DMS114 treated with DMSO at 0.1 percent for 48 hours (cell line): ENCODE measurements around the gene NAA38.

ENCODE experiments used
- DNase-seq: peaks from one replicate; lab custom pipeline; 2025; ENCODE audit not compliant: unreplicated experiment; lab: John Stamatoyannopoulos, UW

Gene NAA38, protein sequence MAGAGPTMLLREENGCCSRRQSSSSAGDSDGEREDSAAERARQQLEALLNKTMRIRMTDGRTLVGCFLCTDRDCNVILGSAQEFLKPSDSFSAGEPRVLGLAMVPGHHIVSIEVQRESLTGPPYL

DNA sequence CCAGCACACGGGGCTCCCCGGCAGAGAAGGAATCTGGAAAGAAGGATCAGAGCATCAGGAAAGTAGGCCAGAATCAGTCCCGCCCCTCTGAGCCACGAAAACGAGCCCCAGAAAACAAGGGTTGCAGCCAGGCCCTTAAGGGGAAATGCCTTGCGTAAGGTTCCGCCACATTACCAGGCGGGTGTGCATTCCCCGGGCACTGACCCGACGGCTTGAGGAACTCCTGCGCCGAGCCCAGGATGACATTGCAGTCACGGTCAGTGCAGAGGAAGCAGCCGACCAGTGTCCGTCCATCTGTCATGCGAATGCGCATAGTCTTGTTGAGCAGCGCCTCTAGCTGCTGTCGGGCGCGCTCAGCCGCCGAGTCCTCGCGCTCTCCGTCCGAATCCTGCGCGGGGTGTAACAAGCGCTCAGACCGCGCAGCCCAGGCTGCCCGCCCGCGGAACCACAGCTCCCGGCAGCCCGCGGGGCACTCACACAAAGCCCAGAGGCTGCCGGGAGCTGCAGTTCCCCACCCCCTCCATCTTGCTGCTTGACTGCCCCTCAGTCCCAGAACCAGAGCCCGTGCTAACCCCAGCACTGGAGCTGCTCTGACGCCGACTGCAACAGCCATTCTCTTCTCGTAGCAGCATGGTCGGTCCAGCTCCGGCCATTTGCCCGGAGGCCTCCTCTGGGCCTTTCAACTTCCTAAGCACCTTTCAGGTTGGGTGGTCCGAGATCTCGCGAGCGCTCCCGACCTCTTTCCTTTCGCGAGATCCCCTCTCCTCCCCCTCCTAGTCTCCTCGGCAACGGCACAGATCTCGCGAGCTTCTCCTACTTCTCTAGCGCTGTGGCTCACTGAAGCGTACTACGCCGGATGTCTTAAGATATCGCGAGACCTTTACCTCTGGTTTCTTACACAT lies at the start of gene NAA38:
Gene NAA38, minus strand, starts transcription at position 749 of the 902 bp plus-strand sequence. Its CDS starts 96 bp downstream, at position 653.
- peak; percentile 99 for DNase-seq

DNA sequence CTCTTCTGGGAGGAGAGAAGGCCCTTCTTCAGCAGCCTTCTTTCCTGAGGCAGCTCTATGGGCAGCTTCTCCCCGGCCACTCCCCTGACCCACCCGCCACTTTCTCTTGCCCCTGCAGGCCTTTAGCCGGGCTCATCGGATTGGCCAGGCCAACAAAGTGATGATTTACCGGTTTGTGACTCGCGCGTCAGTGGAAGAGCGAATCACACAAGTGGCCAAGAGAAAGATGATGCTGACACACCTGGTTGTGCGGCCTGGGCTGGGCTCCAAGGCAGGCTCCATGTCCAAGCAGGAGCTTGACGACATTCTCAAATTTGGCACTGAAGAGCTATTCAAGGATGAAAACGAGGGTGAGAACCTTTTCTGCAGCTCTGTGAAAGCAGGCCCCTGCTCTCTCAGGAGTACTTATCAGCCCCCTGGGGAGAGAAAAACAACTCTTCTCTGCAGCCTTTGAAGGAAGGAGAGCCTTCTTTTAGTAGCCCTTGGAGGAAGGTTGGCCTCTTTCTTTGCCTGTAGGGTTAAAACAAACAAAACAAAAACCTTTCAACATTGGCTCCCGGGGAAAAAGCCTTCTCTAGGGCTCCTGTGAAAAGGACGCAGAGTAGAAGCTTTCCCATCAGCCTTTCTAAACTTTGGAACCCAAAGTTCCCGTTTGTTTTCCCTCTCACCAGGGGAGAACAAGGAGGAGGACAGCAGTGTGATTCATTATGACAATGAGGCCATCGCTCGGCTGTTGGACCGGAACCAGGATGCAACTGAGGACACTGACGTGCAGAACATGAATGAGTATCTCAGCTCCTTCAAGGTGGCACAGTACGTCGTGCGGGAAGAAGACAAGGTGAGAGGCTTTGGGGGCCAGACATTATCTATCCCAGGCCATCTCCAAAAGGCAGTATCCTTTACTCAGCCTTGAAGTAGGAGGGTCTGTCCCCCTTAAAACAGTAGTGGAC lies 46.1 kb upstream of the NAA38 start:
- DNase-seq = no peak

DNA sequence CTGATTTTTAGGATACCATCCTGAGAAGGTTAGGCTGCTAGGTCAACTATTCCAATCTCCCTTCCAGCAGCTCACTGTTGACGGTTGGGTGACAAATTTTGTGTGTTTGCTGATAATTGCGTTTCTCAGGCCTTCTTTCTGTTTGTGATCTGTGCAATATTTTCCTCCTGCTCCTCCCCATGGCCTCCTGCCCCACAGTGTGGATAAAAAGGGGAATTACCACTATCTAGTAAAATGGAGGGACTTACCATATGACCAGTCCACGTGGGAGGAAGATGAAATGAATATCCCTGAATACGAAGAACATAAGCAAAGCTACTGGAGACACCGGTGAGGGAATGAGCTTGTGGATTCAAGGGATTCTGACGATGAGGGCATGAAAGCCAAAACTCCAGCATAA lies 40.4 kb upstream of the NAA38 start:
- DNase-seq = no peak

DNA sequence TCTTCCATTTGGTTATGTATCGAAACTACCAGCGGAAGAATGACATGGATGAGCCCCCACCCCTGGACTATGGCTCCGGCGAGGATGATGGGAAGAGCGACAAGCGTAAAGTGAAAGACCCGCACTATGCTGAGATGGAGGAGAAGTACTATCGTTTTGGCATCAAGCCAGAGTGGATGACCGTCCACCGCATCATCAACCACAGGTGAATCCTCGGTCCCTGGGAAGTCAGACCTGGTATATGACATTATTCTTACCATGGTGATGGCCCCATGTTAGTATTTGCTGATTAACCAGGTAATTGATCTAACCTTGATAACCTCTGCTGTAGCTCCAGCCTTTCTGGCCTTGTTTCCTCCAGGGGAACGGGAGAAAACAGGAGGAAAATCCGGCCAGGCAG lies 39.7 kb upstream of the NAA38 start:
- DNase-seq = no peak

DNA sequence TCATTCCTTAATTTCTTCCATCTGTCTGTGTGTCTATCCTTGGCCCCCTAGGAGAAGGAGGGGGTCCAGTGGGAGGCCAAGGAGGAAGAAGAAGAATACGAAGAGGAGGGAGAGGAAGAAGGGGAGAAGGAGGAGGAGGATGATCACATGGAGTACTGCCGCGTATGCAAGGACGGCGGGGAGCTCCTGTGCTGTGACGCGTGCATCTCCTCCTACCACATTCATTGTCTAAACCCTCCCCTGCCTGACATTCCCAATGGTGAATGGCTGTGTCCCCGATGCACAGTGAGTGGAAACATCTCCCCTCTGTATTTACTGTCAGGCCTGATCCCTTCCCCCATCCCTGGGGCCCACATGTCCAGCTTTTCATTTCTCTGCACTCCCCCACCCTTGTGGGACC lies 37.5 kb upstream of the NAA38 start:
- no peak for DNase-seq

DNA sequence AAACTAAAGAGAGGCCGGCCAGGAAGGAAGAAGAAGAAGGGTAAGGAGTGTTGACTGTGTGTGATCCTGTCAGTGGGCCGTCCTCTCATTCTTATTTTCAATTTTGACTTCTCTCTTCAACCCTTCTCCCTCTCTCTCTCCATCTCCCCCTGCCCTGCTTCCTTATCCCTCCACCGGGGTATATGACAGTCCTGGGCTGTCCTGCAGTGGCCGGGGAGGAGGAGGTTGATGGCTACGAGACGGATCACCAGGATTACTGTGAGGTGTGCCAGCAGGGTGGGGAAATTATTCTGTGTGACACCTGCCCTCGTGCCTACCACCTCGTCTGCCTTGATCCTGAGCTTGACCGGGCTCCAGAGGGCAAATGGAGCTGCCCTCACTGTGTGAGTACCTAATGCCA lies 36.9 kb upstream of the NAA38 start:
- no peak for DNase-seq

DNA sequence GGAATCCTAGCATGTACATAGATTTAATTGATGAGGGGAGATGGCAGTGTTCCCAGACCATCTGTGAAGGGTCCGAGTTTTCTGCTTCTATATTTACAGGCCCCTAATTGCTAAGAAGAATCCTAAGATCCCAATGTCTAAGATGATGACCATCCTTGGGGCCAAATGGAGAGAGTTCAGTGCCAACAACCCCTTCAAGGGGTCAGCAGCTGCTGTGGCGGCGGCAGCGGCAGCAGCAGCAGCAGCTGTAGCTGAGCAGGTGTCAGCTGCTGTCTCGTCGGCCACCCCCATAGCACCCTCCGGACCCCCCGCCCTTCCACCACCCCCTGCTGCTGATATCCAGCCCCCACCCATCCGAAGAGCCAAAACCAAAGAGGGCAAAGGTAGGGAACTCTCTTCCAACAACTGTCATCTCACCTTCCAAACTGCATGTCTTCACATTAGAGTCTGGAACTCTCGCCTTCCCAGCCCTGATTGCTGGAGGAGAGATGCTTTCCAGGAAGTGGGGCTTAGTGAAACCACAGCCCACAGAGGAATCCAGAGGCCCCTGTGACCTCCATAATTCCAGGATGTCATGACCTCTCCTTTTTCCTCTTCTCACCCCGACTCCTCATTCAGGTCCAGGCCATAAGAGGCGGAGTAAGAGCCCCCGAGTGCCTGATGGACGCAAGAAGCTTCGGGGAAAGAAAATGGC lies 36.0 kb upstream of the NAA38 start:
- DNase-seq = no peak

DNA sequence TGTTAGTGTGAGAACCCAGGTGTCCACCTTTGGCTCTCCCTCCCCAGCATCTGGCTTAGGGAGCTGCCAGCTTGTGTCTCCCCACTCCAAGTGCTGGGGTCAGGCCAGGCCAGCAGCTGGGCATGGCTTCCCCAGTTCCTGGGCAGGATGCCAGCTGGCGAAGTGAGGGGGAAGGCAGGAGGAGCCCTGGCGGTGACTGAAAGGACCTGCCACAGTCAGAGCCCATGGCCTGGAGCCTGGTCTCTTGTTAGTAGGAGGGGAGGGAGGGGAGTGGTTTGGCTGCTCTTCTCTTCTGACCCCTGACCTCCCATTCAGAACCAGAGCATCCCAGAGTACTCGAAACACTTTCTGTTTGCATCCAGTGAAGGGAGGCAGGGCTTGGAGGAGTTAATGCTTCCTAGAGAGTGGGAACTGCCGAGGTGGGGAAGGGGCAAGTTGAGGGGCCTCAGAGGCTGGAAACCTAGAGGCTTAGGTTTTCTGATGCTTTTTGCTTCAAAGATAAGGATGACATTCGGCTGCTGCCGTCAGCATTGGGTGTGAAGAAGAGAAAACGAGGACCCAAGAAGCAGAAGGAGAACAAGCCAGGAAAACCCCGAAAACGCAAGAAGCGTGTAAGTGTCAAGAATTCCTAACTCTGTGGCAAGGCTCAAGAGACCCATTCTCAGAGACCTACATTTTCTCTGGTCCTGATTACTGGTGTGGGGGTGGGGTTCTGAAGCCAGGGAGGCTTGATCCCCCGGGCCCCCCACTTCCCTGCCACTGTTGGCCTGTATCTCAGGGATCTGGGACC lies 32.0 kb upstream of the NAA38 start:
- DNase-seq = no peak

DNA sequence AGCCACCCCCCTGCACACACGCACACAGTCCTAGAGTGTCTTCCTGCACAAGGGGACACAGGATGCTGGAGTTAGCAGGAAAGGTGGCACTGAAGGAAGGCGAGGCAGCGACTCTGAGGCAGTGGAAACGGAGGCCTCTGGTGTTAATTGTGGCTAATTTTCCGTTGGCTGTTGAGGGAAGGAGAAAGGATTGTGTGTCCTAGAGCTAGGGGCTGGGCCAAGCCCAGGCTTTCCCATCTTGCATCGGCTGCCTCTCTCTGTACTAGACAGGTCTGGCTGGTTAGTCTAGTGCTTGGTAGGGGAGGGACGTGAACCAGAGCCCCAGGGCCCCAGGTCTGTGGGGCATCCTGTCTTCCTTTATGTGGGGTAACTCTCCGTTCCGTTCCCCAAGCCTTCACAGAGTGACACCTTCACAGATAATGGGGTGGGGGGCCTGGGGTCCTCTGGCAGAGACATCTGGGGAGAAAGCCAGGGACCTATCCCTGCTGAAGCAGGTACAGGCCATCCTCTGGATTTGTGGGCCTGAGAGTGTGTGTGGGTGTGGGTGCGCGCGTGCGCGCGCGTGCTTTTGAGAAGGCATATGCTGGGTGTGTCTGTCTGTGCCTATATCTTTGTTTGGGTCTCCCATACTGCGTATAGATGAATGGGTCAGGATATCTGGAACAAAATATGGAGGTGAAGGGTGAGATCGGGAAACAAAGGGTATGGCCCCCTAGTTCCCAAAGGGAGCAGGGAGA lies 31.0 kb upstream of the NAA38 start, which contains the start of gene CHD3:
Gene CHD3, plus strand, starts transcription at position 606 of the 737 bp plus-strand sequence. CDS start 212 bp downstream, outside the sequence.
- no peak for DNase-seq

DNA sequence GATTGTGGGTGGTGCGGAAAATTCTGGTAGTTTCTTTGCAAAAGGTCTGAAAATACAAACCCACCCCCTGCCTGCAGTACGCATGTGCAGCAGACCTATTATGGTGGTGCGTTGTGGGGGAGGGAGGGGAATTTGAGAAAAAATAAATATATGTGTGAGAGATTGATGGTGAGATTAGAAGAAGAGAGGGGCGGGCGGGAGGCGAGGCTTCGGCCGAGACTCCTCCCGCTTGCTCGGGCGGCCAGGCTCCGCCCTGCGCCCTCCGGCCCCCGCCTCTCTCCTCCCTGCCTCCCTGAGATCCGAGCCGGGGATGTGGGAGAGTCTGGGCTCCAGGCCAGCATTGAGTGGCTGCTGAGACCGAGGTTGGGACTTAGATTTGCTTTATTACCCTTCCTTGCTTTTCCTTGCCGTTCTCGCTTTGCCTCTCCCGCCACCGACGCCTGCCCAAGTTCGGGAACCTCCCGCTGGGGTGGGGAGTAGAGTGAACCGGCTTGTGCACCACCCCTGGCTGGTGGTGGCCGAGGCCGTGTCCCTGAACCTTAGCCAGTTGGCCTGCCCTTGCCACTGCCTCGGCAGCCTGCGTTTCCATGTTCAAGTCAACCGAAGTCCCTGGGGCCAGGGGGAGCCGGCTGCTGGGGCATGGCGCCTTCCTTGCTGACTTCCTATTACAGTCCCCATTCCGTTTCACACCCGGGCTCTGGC lies 30.3 kb upstream of the NAA38 start:
- peak; percentile 91 for DNase-seq

DNA sequence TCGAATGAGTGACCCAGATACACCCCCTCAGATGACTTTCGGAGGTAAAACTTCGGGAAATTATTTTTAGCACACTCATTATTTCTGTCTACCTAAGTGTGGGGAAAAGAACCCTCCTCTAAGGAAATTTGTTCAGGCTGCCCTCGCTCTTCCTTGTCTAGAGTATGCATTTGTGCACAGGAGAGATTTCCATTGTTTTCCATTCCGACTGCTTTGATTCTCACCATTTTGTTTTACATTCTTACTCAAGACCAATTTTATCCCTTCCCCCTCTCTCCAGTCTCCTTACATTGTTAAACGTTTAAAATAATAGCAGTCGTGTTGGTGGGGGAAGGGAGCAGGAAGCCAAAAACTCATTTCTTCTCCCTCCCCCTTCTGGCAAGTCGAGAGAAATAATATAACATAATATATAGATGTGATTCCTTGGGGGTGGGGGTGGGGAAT lies 29.7 kb upstream of the NAA38 start:
- DNase-seq = peak; percentile 80

DNA sequence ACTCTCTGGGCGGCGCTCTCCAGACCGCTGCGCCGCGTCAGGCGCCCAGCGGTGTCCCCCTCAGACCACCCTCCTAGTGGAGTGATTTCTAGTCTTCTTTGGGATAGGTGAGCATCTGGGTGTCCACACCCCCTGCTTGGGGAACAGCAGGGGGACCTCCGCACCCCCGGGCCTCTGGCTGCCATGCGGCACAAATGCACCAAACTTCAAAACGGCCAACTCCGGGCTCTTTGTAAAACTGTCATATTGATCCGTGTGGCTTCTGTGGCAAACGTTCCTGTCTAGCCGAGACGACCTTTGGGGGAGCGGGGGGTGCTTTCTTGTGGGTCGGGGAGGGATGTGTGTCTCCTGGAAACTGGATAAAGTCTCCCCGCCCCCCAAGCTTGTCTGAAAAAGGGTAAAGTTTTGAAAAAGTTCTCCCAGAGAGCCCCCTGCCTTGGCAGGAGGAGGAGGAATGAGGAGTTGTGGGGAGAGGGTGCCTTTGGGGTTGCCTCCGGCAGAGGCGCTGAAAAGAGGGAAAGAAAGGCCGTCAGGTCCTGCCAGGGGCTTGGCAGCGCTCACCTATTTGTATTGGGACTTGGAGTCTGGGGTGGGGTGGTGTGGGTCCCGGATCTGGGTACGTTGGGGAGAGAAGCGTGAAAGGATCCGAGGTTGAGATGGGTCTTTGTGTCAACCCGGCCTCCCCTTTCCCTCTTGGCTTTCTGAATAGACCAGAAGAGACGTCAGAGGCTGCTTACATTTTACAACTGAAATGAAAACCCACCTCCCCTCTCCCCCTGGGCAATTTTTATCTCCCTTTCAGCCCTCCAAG lies 29.1 kb upstream of the NAA38 start:
- no peak for DNase-seq

DNA sequence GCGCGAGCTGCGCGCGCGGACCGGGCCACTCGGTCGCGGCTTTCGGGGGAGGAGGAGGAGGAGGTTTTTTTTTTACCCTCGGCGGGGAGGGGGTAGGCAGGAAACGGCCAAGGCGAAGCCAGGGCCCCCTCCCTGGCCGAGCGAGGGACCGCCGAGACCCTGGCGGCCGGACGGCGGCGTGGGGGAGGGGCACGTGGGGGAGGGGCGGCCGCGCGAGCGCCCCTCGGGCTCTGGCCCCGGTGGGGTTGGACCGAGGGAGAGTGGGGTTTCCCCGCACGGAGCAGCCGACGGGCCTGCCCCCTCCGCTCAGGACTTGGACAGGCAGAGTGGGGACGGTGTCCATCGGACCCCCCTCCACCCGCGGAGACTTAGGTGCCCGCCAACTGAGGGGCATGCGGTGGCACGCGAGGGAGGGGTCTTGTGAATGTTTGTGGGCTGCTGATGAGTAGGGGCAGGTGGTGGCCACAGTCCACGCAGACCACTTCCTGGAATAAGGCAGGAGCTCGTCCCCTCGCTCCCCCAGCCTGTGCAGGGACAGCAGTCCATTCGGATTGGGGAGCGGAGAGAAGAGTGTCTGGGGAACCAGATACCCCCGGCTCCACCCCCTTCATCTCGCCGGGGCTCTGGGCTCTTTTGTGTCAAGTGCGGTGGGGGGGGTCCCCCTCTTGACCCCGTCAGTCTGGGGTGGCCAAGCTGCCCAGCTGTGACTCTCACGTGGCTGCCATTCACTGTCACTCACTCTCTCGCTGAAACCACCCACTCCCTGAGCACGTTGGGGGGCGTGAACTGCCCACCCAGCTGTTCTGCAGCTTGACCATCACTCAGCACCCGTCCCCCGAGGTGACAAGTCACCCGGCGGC lies 28.2 kb upstream of the NAA38 start:
- no peak for DNase-seq

DNA sequence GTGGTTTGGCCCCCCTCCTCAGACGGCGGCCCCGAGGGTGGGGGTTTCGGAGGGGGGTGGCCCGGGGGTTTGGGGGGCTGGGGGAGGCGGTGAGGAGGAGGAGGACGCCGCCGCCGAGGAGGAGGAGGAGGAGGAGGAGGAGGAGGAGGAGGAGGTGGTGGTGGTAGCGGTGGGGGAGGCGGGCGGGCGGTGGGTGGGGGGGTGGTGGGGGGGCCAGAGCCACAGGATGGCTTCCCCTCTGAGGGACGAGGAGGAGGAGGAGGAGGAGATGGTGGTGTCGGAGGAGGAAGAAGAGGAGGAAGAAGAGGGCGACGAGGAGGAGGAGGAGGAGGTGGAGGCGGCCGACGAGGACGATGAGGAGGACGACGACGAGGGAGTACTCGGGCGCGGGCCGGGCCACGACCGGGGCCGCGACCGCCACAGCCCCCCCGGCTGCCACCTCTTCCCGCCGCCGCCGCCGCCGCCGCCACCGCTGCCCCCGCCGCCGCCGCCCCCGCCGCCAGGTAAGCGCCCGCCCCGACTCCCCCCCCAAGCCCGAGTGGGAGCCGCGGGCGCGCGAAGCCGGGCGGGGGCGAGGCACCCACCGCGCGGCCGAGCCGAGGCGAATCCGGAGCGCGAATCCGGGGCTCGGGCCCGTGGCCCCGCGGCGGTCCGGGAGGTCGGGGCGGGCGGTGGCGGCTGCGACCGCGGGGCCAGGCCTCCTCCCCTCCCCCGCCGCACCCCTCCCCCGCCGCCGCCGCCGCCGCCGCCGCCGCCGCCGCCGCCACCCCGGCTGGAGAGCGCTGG lies 27.4 kb upstream of the NAA38 start:
- no peak for DNase-seq

DNA sequence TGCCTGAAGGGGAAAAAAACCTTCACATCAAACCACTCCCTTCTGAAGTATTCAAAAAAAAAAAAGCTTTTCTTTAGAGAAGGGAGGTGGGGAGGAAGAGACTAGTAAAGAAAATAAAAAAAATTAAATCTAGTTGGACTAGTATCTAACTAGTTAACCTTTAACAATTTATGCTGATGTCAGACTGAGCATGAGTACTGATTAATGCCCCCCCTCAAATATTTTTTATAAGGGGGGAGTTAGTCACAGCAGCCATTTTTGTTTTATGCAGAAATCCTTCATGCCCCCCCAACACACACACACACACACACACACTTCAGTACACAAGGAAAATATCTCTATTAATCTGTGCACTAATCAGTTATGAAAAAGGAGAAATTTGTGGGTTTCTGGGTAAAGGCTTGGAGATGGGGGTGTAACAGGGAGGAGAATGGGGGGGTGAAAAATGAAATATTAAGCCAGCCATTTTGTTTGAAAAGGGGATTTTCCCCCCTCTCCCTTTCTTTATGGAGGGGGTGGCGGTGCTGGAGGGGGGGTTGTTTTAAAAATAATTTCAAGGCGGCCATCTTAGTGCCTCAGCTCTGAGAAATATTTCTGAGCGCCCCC lies 26.5 kb upstream of the NAA38 start:
- no peak for DNase-seq

DNA sequence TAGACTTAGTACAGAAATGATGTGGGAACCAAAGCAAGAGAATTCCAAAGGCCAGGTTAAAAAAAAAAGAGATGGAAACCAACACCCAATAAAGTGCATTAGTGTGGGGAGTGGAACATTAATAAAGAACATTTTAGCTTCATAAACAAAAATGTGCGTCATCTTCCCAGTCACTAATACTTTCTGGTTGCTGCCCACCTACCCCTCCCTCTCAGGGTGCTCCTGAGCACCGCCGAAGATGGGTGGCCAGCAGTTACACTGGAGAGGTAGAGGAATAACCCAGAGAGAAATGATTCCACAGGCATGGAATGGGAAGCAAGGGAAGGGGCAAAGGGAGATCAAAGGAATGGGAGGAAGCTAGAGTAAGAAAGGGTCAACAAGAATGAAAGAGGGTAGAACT lies 25.3 kb upstream of the NAA38 start:
- no peak for DNase-seq
